Measurements from ENCODE around the gene NLRP6.
"Not testable (repeated sequence)": the region's sequence is repeated elsewhere in the genome, so short reads cannot be mapped to it uniquely, and the experiment has no call there.

- TF ChIP-seq CTCF, POLR2A, EP300, POLR2AphosphoS5 (IDR thresholded peaks at IDR 0.05): not testable (repeated sequence)
These were observed 36.3 kb downstream of the NLRP6 start for GRCh38 chr11:314554-314875.
